ENCODE measurements around the gene FOXK2.

GRCh38 chr17:82565551-82565950 is 46.0 kb downstream of the FOXK2 start:
- TF ChIP-seq CTCF (IDR thresholded peaks at IDR 0.05) (no peak), POLR2A (IDR thresholded peaks at IDR 0.05) (no peak)
